ENCODE results near the gene THADA. TPM values are rescaled to one million over a fixed set of nuclear protein-coding genes. Genes with fewer than 3 reads are reported as not detected.

The THADA gene
- total and polyA plus RNA-seq, 8 donors, result 9.4 to 25.1 (median 18.2) TPM

- no peaks in the 10 kb centered on the region for H3K36me3 ChIP-seq
- no peaks in the 10 kb centered on the region for H3K27me3 ChIP-seq
- H3K9me3 ChIP-seq, result no peaks in the 10 kb centered on the region
- intact Hi-C loops (cut with DNase I), result no loop called here
- peak overlapping the region in 2 of 4 donors; percentile 10 to 38 for H3K27ac ChIP-seq
- 55 to 64% methylated on average over 4 of the region's 4 CpGs for WGBS, 2 donors
- FAIRE-seq (no peak), ATAC-seq (peak in 2 of 4 donors; percentile 46 to 50), DNase-seq (no peak)
- peaks cover 7 to 20% (median 11%) of the 10 kb centered on the region in 3 donors for H3K4me1 ChIP-seq
- no peak overlapping the region for H3K4me3 ChIP-seq
- TF ChIP-seq, protein P1, sequence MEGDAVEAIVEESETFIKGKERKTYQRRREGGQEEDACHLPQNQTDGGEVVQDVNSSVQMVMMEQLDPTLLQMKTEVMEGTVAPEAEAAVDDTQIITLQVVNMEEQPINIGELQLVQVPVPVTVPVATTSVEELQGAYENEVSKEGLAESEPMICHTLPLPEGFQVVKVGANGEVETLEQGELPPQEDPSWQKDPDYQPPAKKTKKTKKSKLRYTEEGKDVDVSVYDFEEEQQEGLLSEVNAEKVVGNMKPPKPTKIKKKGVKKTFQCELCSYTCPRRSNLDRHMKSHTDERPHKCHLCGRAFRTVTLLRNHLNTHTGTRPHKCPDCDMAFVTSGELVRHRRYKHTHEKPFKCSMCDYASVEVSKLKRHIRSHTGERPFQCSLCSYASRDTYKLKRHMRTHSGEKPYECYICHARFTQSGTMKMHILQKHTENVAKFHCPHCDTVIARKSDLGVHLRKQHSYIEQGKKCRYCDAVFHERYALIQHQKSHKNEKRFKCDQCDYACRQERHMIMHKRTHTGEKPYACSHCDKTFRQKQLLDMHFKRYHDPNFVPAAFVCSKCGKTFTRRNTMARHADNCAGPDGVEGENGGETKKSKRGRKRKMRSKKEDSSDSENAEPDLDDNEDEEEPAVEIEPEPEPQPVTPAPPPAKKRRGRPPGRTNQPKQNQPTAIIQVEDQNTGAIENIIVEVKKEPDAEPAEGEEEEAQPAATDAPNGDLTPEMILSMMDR (IDR thresholded peaks at IDR 0.05), result no peak
Observed at GRCh38 chr2:43443282-43443681, 152.6 kb downstream of the THADA start.

DNA sequence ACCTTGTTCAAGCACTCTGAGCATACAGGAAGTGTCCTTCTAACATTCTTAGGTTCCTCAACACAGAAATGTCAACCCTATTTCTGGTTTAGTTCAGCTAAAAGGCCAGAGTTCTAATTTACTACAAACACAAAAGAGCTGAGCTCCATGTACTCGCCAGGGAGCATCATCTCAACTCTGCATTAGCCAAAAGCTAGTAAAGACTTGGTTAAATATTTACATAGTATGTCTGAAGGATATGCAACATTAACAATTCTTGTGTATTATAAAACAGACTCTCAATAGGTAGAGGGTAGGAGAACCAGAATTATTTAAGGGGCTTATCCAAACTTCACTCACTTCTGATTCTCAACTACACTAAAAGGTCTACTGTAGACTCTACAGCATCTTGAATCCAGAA, 154.6 kb downstream of the THADA start:
- Histone ChIP-seq H3K4me1 (peaks cover 7 to 20% (median 11%) of the 10 kb centered on the region in 3 donors), H3K36me3 (no peaks in the 10 kb centered on the region), H3K27ac (no peak overlapping the region), H3K27me3 (no peaks in the 10 kb centered on the region), H3K4me3 (no peak overlapping the region), H3K9me3 (no peaks in the 10 kb centered on the region)
- 80 to 89% methylated on average over 1 of the region's 1 CpG for WGBS, 2 donors
- TF ChIP-seq, protein P1 (IDR thresholded peaks at IDR 0.05), result no peak
- no peak for FAIRE-seq
- intact Hi-C loops (cut with DNase I), result no loop called here
- ATAC-seq, result no peak
- no peak for DNase-seq

GRCh38 chr2:43438858-43439655, 156.8 kb downstream of the THADA start:
- intact Hi-C loops (cut with DNase I), result no loop called here
- no peaks in the 10 kb centered on the region for H3K36me3 ChIP-seq
- no peaks in the 10 kb centered on the region for H3K27me3 ChIP-seq
- TF ChIP-seq, protein P1 (IDR thresholded peaks at IDR 0.05), result no peak
- no peak for DNase-seq
- no peaks in the 10 kb centered on the region for H3K9me3 ChIP-seq
- H3K27ac ChIP-seq, result no peak overlapping the region
- H3K4me1 ChIP-seq, result peaks cover 7 to 20% (median 11%) of the 10 kb centered on the region in 3 donors
- ATAC-seq, result no peak
- no peak for FAIRE-seq
- no peak overlapping the region for H3K4me3 ChIP-seq
- 92 to 95% methylated on average over 7 of the region's 7 CpGs for WGBS, 2 donors

DNA sequence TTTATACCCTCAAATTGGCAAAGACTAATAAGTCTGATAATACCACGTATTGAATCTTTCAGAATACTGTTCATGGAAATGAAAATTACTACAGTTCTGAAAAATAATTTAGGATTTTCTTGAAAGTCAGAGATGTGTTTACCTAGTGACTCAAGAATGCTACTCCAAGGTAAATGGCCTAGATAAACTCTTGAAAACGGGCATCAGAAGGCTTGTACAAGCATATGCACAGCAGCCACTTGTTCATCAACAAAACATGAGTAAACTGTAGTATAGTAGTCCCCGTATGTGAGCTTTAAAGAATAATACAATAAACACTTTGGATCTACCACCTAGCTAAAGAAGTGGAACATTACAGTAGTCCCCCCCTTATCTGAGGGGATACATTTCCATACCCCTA, 157.5 kb downstream of the THADA start:
- no peak for FAIRE-seq
- 82 to 83% methylated on average over 3 of the region's 3 CpGs for WGBS, 2 donors
- no peaks in the 10 kb centered on the region for H3K36me3 ChIP-seq

More for the DNA sequence above, 157.5 kb downstream of the THADA start:
- DNase-seq (no peak), ATAC-seq (no peak)
- H3K4me3 ChIP-seq, result no peak overlapping the region
- H3K27me3 ChIP-seq, result no peaks in the 10 kb centered on the region
- intact Hi-C loops (cut with DNase I), result no loop called here
- TF ChIP-seq, protein P1 (IDR thresholded peaks at IDR 0.05), result no peak
- H3K9me3 ChIP-seq, result no peaks in the 10 kb centered on the region
- H3K4me1 ChIP-seq, result peaks cover 7 to 20% (median 11%) of the 10 kb centered on the region in 3 donors
- no peak overlapping the region for H3K27ac ChIP-seq

All from pancreas (tissue), 10 donors.